AG04450 (cell line): ENCODE data around the gene DCUN1D3. TPM values are rescaled to one million over a fixed set of nuclear protein-coding genes. Genes with fewer than 3 reads are reported as not detected.
"Not testable (repeated sequence)": the region's sequence is repeated elsewhere in the genome, so short reads cannot be mapped to it uniquely, and the experiment has no call there.

Experiments used
- CTCF ChIA-PET: fragments of 300-600, 350-600 bp; formaldehyde crosslinking; extraction: SDS; loops from one replicate; lab custom pipeline; 2022; ENCODE audit warnings: antibody characterized with exemption, inconsistent platforms; lab: Charles Lee
- POLR2A ChIA-PET: fragments of 350-600 bp; formaldehyde crosslinking; extraction: SDS; loops from one replicate; lab custom pipeline; 2021; ENCODE audit warnings: antibody characterized with exemption, inconsistent platforms; lab: Yijun Ruan, JAX
- DNase-seq: peaks from one replicate; pipeline ENCODE4 v3.0.0-alpha.2; 2011; ENCODE audit warnings: low read depth, low spot score
- H3K27ac ChIP-seq: one replicate; pipeline ENCODE4 v1.5.1; 2012; ENCODE audit warnings: low read depth, low read length, control low read depth
- H3K27me3 ChIP-seq: one replicate; pipeline ENCODE4 v1.6.0; 2012; ENCODE audit warnings: low read length; ENCODE audit not compliant: control insufficient read depth, insufficient read depth
- H3K4me3 ChIP-seq: 2 replicates; pipeline ENCODE4 v1.5.1; 2011; ENCODE audit warnings: mild to moderate bottlenecking, low read depth, low read length, control low read depth
- H3K9me3 ChIP-seq: 2 replicates; pipeline ENCODE4 v1.5.1; 2012; ENCODE audit warnings: low read length; ENCODE audit not compliant: control insufficient read depth, insufficient read depth
- CTCF ChIP-seq: IDR thresholded peaks from 2 replicates; pipeline ENCODE4 v1.5.1; 2011; ENCODE audit warnings: low read depth, low read length, control low read depth, inconsistent platforms
- polyA minus RNA-seq: library from RNA; depleted of rRNA, polyadenylated mRNA; stranded (reverse); fragments of >200 nt; gene quantifications from 2 replicates; pipeline ENCODE4 v1.2.3, GENCODE V29; 2011; rRNA and poly(A)+ RNA removed
- polyA plus RNA-seq: library from polyadenylated mRNA; depleted of rRNA; stranded (reverse); fragments of >200 nt; gene quantifications from 2 replicates; pipeline ENCODE4 v1.2.3, GENCODE V29; 2011; rRNA removed

The DCUN1D3 gene
- 11.3 and 12.0 TPM in 2 replicates for polyA plus RNA-seq
- polyA minus RNA-seq, result 30.8 and 36.5 TPM in 2 replicates

- no peak for TF ChIP-seq CTCF
- Histone ChIP-seq H3K4me3 (peak within 1 kb of the TSS; percentile 95), H3K9me3 (no peaks in the 10 kb centered on the region), H3K27me3 (no peaks in the 10 kb centered on the region), H3K27ac (peak within 1 kb of the TSS; percentile 99)
- ChIA-PET POLR2A (interaction anchor here (0.6 to 1.9 kb wide), 12 partner anchors 11 to 1546 kb away, joined by 3 to 13 read pairs (median 4); partner anchors contain the start of genes ERI2 and REXO5), CTCF (interaction anchor here (1.3 to 3.8 kb wide), 2 partner anchors 51 to 400 kb away, joined by 6 to 26 read pairs; no protein-coding TSS in a partner anchor)
- DNase-seq, result peak; percentile 99
Measured at GRCh38 chr16:20900299-20901067, at the start of gene DCUN1D3, which contains the start of gene LYRM1. Gene DCUN1D3, minus strand, starts transcription at chr16:20900358. Its CDS starts 37,820 bp downstream, at chr16:20862538. Gene LYRM1, plus strand, starts transcription at chr16:20900771. Its CDS starts 14,785 bp downstream, at chr16:20915556.

GRCh38 chr16:20949660-20950059, 49.5 kb upstream of the DCUN1D3 start:
- H3K27ac ChIP-seq, result no peak overlapping the region
- H3K27me3 ChIP-seq, result peaks cover 4% of the 10 kb centered on the region
- no peak for DNase-seq
- ChIA-PET CTCF (no interaction called here), POLR2A (no interaction called here)
- TF ChIP-seq CTCF, result no peak
- H3K9me3 ChIP-seq, result no peaks in the 10 kb centered on the region
- no peak overlapping the region for H3K4me3 ChIP-seq

GRCh38 chr16:20948444-20948843, 48.3 kb upstream of the DCUN1D3 start:
- POLR2A ChIA-PET, result no interaction called here

GRCh38 chr16:20946015-20946629, 46.0 kb upstream of the DCUN1D3 start:
- H3K27ac ChIP-seq, result no peak overlapping the region
- POLR2A ChIA-PET, result no interaction called here
- CTCF ChIA-PET, result no interaction called here

More at GRCh38 chr16:20948444-20948843, 48.3 kb upstream of the DCUN1D3 start:
- TF ChIP-seq CTCF, result no peak
- H3K4me3 ChIP-seq, result no peak overlapping the region
- CTCF ChIA-PET, result no interaction called here
- no peak overlapping the region for H3K27ac ChIP-seq
- no peak for DNase-seq
- no peaks in the 10 kb centered on the region for H3K9me3 ChIP-seq
- H3K27me3 ChIP-seq, result peaks cover 4% of the 10 kb centered on the region

GRCh38 chr16:20945575-20945875, 45.4 kb upstream of the DCUN1D3 start:
- H3K4me3 ChIP-seq, POLR2A ChIA-PET, H3K27me3 ChIP-seq, CTCF ChIA-PET, H3K27ac ChIP-seq, DNase-seq, H3K9me3 ChIP-seq: not testable (repeated sequence)

More at GRCh38 chr16:20946015-20946629, 46.0 kb upstream of the DCUN1D3 start:
- no peaks in the 10 kb centered on the region for H3K9me3 ChIP-seq
- peaks cover 4% of the 10 kb centered on the region for H3K27me3 ChIP-seq
- DNase-seq, result no peak
- H3K4me3 ChIP-seq, result no peak overlapping the region
- no peak for TF ChIP-seq CTCF
